Kidney epithelial cell (primary cell): Measurements from ENCODE around the gene CDKL5. TPM values are rescaled to one million over a fixed set of nuclear protein-coding genes. Genes with fewer than 3 reads are reported as not detected.

Experiments used
- DNase-seq: peaks from one replicate; pipeline ENCODE4 v3.0.0-alpha.2; 2010; ENCODE audit warnings: low read depth
- H3K27me3 ChIP-seq: 2 replicates; pipeline ENCODE4 v1.6.0; 2011; ENCODE audit warnings: low read length; ENCODE audit not compliant: control insufficient read depth, insufficient read depth
- H3K36me3 ChIP-seq: 2 replicates; pipeline ENCODE4 v1.5.1; 2011; ENCODE audit warnings: low read length; ENCODE audit not compliant: control insufficient read depth, insufficient read depth
- H3K4me3 ChIP-seq: 2 replicates; pipeline ENCODE4 v1.5.1; 2011; ENCODE audit warnings: low read depth, mild to moderate bottlenecking, control low read depth, low read length
- CTCF ChIP-seq: IDR thresholded peaks from 2 replicates; pipeline ENCODE4 v1.5.1; 2011; ENCODE audit warnings: mild to moderate bottlenecking, moderate library complexity, low read length, control low read depth, inconsistent platforms; ENCODE audit not compliant: insufficient read depth, poor library complexity, severe bottlenecking
- total RNA-seq: library from RNA; depleted of rRNA; stranded (reverse); fragments of >200 nt; gene quantifications from 2 replicates; pipeline ENCODE4 v1.2.3, GENCODE V29; 2015

CDKL5 gene
- total RNA-seq, 1 donor from 2014 or later = 6.9 TPM

GRCh38 chrX:18591834-18592233, 166.4 kb downstream of the CDKL5 start:
- DNase-seq = no peak
- no peak for TF ChIP-seq CTCF
- H3K27me3 ChIP-seq = no peaks in the 10 kb centered on the region

GRCh38 chrX:18594079-18594478, 168.7 kb downstream of the CDKL5 start:
- no peak overlapping the region for H3K4me3 ChIP-seq
- TF ChIP-seq CTCF = no peak
- no peak for DNase-seq
- no peaks in the 10 kb centered on the region for H3K27me3 ChIP-seq
- H3K36me3 ChIP-seq = no peaks in the 10 kb centered on the region

More at GRCh38 chrX:18591834-18592233, 166.4 kb downstream of the CDKL5 start:
- H3K36me3 ChIP-seq = no peaks in the 10 kb centered on the region
- H3K4me3 ChIP-seq = no peak overlapping the region

GRCh38 chrX:18596096-18596495, 170.7 kb downstream of the CDKL5 start:
- no peak overlapping the region for H3K4me3 ChIP-seq
- H3K36me3 ChIP-seq = no peaks in the 10 kb centered on the region
- H3K27me3 ChIP-seq = no peaks in the 10 kb centered on the region
- no peak for DNase-seq
- TF ChIP-seq CTCF = no peak

GRCh38 chrX:18598413-18598812, 173.0 kb downstream of the CDKL5 start:
- no peak for DNase-seq
- H3K36me3 ChIP-seq = peaks cover 1% of the 10 kb centered on the region
- H3K4me3 ChIP-seq = no peak overlapping the region
- no peaks in the 10 kb centered on the region for H3K27me3 ChIP-seq
- no peak for TF ChIP-seq CTCF

GRCh38 chrX:18607966-18608365, 182.6 kb downstream of the CDKL5 start:
- DNase-seq = no peak
- Histone ChIP-seq H3K27me3 (no peaks in the 10 kb centered on the region), H3K36me3 (no peaks in the 10 kb centered on the region), H3K4me3 (no peak overlapping the region)
- no peak for TF ChIP-seq CTCF

- no peak for TF ChIP-seq CTCF
- H3K4me3 ChIP-seq = no peak overlapping the region
- H3K27me3 ChIP-seq = no peaks in the 10 kb centered on the region
- H3K36me3 ChIP-seq = no peaks in the 10 kb centered on the region
- DNase-seq = no peak
Observed at GRCh38 chrX:18613930-18614639, 188.7 kb downstream of the CDKL5 start.
